HG03025 (cell line): ENCODE measurements around the gene REPS1.
"Not testable (repeated sequence)": the region's sequence is repeated elsewhere in the genome, so short reads cannot be mapped to it uniquely, and the experiment has no call there.

Experiments used
- ATAC-seq: cut with Tn5 transposase; IDR thresholded peaks from one replicate; pipeline ENCODE4 v1.9.1; 2021; ENCODE audit warnings: mild to moderate bottlenecking, moderate library complexity; ENCODE audit not compliant: unreplicated experiment, low FRiP score

The REPS1 gene

GRCh38 chr6:139007428-139007827 is 19.4 kb upstream of the REPS1 start:
- ATAC-seq, result no peak

GRCh38 chr6:139006477-139006876 is 18.4 kb upstream of the REPS1 start:
- ATAC-seq, result no peak

- ATAC-seq, result no peak
Observed at GRCh38 chr6:139003751-139004150, 15.7 kb upstream of the REPS1 start.

GRCh38 chr6:138999949-139000725 is 12.1 kb upstream of the REPS1 start:
- ATAC-seq, result no peak

GRCh38 chr6:138997136-138997535 is 9.1 kb upstream of the REPS1 start:
- ATAC-seq, result no peak

GRCh38 chr6:138996524-138996923 is 8.5 kb upstream of the REPS1 start:
- ATAC-seq, result no peak

- not testable (repeated sequence) for ATAC-seq
Observed at GRCh38 chr6:138993410-138993809, 5.4 kb upstream of the REPS1 start.

- ATAC-seq, result not testable (repeated sequence)
Observed at GRCh38 chr6:138992965-138993364, 4.9 kb upstream of the REPS1 start.

- ATAC-seq, result no peak
Observed at GRCh38 chr6:138991206-138991605, 3.2 kb upstream of the REPS1 start.

GRCh38 chr6:138989098-138989983 is 1.3 kb upstream of the REPS1 start:
- ATAC-seq, result no peak

GRCh38 chr6:138988469-138988834 is 399 bp upstream of the REPS1 start:
- peak; percentile 11 for ATAC-seq

GRCh38 chr6:138987080-138987642 is 892 bp downstream of the REPS1 start:
- peak; percentile 1 for ATAC-seq

- no peak for ATAC-seq
Observed at GRCh38 chr6:138986578-138986977, 1.5 kb downstream of the REPS1 start.

GRCh38 chr6:138981416-138981815 is 6.6 kb downstream of the REPS1 start:
- no peak for ATAC-seq

GRCh38 chr6:138979813-138980668 is 8.0 kb downstream of the REPS1 start:
- ATAC-seq, result no peak

GRCh38 chr6:138979365-138979764 is 8.7 kb downstream of the REPS1 start:
- no peak for ATAC-seq

GRCh38 chr6:138978229-138978628 is 9.8 kb downstream of the REPS1 start:
- no peak for ATAC-seq

GRCh38 chr6:138977646-138978167 is 10.3 kb downstream of the REPS1 start:
- no peak for ATAC-seq

GRCh38 chr6:138977242-138977641 is 10.8 kb downstream of the REPS1 start:
- no peak for ATAC-seq

GRCh38 chr6:138975815-138976214 is 12.2 kb downstream of the REPS1 start:
- ATAC-seq, result no peak
